HG03432 (cell line): Measurements from ENCODE around the gene DAP.
"Not testable (repeated sequence)": the region's sequence is repeated elsewhere in the genome, so short reads cannot be mapped to it uniquely, and the experiment has no call there.

Source experiments
- ATAC-seq: cut with Tn5 transposase; IDR thresholded peaks from one replicate; pipeline ENCODE4 v1.9.1; 2021; ENCODE audit warnings: mild to moderate bottlenecking, moderate library complexity; ENCODE audit not compliant: unreplicated experiment

DAP gene

DNA sequence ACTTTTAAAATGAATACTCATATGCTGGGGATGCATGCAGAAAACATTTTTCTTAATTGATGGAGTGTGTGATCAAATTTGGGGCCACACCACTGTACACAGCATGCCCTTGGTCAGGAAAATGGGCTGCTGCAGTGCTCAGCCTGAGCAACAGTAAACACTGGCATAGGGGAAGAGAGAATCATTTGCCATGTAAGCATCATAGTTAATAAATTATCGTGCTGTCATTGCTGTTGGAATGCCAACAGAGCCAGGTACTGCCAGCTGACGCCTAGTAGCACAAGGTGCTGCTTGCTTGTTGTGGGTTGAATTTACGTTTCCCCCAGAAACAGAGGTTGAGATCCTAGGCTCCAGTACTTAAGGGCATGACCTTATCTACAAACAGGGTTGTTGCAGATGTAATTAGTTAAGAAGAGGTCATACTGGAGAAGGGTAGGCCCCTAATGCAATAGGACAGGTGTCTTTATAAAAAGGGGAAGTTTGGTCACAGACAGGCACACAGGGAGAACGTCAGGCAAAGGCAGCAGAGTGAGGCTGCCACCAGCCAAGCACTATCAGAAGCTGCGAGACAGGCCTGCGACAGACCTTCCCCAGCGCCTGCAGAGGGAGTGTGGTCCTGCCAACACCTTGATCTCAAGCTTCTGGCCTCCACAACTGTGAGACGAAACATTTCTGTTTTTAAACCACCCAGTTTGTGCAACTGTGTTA is 25.3 kb downstream of the DAP start:
- peak; percentile 82 for ATAC-seq

DNA sequence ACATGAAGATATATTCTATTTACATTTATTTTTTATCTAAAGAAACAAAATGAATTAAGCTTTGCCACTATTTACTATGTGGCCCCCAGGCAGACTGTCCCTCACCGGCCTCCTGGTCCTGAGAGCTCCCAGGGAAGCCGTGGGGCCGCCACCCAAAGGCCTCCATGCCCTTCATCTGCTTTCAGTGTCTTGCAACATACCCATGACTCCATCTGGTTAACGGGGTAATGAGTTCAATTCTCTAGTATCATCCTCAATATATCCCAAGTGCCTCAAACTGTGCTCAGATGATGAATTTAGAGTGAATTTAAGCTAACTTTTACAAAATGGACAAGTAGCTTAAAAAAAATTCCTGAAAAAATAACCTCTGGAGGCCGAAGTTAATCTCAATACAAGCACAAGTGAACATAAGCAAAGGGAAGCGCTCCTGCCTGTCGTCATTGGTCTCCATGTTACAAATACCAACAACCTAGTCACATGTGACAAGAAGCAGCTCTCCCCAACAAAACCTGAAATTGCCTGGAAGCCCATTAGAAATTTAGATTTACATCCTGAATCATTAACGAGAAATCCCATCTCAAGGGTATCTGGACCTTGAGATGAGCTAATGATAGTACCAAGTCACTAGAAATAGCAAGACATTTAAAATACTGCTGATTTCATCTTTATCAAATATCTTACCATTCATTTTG is 26.1 kb downstream of the DAP start:
- no peak for ATAC-seq

DNA sequence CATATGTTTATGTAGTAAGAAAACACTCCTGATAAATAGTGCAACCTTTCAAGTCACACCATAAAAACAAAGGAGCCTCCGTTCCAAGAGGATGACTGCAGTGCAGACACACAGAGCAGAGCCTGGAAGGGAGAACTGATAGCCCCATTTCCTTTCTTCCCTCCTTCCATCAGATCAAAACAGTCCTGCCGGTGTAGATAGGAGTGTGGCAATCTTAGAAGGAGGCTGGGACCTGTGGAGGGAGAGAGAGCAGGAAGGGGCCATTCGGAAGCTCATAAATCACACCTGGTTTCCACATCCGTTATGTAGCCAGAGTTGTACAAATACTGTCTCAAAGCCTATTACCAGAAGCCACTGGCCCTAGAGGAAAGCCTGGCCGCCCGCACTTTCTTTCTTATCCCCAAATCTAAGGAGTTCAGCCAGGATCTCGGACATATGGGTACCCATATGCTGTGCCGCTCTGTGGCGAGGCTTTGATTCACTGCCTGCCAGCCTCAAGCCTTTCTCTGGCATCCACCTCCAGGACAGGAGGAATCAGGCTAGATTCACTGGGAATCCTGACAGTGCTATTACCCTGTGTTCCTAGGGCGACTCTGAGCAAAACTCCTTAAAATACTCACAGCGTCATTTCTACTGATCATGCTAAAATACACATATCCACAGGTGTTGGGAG is 26.9 kb downstream of the DAP start:
- no peak for ATAC-seq

DNA sequence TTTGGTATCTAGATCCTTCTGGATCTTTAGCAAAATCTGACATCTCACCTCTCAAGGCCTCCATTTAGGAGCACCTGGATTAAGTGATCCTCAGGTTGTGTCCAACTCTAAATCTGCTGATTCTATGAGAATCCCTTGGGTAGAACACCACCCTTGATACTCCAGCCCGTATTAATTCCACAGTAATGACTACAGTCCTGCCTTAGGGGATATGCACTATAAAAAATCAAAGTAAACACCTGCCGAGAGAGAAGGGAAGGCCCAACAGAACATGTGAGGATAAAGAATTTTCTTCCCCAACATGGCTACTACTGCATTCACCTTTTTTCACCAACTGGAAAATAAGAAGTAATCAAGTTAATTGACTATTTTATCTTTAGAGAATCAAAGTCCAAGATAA is 27.6 kb downstream of the DAP start:
- peak; percentile 1 for ATAC-seq

DNA sequence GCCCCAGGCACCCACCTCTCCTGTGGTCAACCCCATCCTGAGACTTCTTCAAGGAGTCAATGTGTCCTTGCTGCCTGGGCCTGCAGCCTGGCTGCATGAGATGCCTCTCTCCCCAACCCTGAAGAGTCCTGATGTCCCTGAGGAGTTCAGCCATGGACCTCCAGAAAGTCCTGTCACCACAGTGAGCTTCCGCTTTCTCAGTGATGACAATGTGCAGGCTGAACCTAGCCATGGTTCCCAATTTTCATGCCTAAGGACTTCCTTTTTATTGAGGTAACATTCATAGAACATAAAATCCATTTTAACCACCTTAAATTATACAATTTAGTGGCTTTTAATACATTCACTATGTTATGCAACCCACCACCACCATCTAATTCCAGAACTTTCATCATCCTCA is 29.1 kb downstream of the DAP start:
- ATAC-seq = no peak

DNA sequence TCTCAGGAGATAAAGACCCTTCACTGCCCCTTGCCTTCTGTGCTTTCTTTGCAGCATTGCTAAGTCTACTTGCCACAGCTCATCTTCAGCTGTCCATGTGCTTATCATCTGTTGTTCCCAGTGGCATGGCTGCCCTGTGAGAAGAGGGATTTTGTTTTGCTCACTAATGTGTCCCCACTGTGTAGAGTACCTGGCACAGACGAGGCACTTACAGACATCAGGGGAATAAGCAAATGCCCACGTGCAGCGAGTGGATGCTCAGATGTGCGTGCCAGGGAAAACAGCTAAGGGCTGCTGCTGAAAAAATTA is 31.0 kb downstream of the DAP start:
- no peak for ATAC-seq

DNA sequence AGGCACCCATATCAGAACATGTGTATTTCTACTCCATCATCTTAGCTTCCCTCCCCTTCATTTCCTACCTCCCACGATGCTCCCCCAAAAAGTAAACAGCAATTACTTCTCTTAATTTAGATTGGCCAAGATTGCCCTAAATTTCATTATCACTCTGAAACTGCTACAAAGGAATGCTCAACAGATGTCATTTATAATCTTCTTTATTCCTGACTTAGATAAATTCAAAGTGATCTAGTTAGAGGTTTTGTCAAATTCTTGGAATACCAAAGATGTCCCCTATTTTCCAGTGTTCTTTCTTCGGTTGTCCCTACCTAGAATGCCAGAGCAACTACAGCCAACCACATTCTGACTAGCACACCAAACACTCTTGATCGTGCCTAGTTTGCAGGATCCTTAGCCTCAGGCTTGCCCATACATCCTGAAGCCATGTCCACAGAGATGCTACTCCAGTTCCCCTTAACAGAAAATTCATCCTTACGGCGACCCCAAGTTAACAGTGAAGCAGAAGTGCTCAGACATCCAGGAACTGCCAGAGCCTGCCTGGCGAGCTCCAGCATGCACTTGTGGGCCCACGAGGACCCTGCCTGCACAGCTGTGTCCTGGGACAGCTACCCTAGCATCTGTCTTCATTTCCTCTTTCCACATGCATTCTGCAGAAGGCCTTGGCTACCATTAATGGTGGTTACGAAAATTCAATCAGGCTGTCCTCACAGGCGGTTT is 31.6 kb downstream of the DAP start:
- no peak for ATAC-seq

DNA sequence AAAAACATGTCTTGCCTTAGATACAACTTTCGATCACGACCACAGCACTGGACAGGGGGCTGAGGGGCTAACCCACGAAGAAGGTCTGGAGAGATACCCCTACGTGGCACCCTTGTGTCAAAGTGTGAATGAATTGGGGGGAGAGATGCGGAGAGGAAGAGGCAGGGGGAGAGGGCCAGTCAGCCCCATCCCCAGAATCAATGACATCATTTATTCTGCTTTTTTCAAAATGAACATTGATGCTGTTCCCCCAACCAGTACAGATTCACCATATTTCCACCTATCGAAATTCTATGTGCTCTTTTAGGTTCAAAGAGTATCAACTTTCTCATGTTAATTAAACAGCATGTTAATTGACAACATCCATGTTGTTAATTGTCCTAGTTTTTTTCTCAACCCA is 32.4 kb downstream of the DAP start:
- ATAC-seq = no peak

DNA sequence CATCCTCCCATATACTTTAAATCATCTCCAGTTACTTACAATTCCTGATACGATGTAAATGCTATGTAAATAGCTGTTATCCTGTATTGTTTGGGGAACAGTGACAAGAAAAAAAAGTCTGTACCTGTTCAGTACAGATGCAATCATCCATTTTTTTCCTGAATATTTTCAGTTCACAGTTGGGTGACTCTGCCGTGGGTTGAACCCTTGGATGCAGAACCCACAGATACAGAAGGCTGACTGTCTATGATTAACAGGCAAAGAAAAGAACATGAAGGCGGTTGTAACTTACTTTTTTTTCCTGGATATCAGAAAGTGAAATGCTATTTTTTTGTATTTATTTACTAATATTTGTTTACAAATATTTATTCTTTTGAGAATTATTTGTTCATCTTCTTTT is 33.2 kb downstream of the DAP start:
- no peak for ATAC-seq

DNA sequence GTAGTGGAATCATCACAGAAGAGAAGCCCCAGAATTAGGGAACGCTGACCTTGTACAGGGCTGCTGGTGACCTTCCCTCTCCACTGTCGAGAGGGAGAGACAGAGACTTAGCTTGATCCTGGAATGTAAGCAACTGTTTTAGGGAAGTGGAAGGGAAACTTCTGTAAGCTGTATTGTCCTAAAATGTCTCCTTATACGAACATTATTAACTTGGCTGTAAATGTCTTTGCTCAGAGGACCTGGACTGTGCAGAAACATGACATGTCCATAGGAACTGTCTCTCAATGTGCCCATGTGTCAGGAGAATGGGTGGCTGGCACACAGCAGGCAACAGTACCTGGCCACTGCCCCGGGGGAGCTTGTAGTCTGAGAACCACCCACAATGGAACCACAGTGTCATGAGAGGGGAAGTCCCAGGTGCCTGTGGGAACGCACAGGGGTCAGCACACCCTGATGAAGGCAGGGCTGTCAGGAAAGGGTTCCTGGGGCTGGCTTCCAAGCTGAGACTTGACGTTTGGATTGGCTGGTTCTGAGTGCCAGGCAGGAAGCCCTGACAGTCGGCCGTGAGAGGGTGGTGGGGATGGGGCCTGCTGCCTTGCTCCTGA is 34.0 kb downstream of the DAP start:
- peak; percentile 94 for ATAC-seq

DNA sequence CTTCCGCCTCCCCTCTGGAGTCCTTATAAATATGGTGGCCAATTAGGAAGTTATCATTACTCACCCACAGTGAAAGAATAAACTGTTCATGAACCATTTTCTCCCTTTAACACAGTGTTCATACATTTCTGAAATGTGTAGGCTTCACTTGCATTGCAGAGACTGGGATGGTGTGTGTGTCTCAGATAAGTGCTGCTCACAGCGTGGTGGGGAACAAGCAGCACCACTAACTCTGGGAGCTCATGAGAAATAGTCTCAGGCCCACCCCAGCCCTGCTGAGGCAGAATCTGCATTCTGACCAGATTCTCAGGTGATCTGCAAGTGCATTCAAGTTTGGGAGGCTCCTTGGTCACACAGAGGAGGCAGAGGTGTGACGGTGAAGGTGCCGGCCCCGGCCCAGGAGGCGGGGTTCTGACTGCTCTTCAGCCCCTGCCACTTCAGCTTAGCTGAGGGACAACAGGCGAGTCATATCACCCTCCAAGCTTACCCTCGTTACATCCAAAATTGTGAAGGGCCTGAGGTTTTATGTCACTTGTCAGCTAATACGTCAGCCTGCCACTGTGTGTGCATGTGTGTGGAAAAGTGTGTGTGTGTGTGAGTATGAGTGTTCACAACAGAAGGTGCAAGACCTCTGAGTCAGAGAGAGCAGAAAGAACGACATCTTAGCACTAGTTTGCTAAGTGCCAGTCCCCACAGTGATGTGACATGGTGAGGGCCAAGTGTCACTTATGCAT is 34.7 kb downstream of the DAP start:
- peak; percentile 17 for ATAC-seq

DNA sequence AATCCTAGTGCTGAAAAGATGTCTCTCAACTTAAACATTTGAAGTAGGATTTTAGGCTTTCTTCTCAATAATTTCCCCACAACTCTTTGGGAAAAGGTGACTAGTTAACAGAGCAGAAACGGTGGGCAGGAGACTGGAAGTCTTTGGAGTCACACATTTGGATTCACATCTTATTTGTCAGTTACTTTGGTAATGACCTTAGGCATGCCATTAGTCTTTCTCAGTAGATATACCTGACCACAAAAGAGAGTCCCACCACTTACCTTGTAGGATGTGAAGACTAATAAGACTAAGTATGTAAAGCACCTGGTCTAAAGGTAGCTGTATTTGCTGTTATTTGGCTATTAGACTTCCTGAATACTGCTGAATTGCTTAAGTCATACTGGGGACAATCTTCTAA is 35.4 kb downstream of the DAP start:
- no peak for ATAC-seq

DNA sequence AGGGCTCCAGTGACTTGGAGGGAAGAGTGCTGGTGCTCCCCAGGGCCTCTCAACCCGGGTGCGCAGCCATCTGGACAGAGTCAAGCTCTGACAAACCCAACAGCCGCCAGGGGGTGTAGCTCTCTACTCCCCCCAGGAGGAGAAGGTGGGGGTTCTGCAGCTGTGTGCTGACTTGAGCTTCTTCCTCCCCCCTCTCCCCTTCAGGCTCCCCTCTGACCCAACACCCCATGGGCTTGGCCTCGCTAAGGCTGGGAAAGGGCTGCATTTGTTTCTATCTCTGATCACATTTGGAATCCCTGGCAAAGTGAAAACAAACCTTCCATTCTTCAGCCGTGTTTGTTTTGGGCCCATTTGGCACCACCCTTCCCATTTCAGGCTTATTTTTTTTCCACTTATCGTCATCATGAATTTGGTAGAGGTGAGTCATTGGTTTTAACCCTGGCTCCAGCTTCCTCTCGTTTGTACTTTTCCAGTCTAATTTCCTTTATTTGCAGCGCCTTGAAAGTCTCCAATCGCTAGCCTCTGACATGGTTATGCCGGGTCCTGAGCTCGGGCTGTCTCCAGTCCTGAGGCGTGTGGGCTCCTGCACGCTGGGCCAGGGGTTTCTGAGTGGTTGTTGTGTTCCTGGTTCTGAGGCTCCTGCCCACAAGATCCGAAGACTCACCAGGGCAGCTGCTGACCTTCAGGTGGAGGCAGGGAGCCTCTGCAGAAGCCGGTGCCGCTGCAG is 36.1 kb downstream of the DAP start:
- no peak for ATAC-seq

DNA sequence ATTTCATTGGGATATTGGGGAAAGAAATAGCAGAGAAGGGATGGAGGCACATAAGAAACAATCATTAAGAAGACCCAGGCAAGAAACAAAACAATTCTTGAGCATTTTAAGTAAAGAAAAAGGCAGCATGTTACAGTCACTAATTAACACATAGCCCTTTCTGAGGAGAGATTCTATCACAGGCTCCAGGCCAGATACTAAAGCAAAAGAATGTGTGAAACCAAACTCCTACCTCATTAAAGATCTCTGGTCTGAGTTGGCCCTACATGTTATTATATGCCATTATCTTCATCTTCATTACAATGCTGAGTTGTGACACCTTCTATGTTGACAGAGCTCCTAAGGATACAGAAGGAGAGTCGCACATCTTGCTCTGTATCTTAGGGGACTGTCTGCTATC is 37.5 kb downstream of the DAP start:
- ATAC-seq = no peak

DNA sequence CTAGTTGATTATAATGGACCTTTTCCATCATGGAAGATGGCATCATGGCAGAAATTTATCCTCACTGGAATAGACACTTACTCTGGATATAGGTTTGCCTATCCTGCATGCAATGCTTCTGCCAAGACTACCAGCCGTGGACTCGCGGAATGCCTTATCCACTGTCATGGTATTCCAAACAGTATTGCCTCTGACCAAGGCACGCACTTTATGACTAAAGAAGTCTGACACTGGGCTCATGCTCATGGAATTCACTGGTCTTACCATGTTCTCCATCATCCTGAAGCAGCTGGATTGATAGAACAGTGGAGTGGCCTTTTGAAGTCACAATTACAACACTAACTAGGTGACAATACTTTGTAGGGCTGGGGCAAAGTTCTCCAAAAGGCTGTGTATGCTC is 40.3 kb downstream of the DAP start:
- ATAC-seq = not testable (repeated sequence)

DNA sequence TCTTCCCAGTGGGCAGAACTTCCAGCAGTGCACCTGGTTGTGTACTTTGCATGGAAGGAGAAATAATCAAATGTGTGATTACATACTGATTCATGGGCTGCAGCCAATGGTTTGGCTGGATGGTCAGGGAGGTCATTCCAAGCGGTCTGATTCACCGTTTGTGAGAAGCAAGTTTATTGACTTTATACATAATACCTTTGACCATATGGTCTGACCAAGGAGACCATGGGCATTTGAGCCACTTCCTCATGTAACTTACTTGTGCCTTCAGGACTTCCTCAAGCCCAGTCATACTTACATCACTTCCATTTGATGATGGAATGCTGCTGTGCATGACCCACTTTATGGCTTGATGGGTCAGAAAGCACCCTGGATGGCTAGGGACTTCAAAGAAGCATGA is 41.1 kb downstream of the DAP start:
- ATAC-seq = no peak

DNA sequence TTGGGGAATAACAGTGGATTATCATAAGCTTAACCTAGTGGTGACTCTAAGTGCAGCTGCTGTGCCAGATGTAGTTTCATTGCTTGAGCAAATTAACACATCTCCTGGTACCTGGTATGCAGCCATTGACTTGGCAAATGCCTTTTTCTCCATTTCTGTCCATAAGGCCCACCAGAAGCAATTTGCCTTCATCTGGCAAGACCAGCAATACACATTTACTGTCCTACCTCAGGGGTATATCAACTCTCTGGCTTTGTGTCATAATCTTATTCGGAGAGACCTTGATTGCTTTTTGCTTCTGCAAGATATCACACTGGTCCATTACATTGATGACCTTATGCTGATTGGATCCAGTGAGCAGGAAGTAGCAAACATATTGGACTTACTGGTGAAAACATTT is 42.4 kb downstream of the DAP start:
- ATAC-seq = not testable (repeated sequence)

DNA sequence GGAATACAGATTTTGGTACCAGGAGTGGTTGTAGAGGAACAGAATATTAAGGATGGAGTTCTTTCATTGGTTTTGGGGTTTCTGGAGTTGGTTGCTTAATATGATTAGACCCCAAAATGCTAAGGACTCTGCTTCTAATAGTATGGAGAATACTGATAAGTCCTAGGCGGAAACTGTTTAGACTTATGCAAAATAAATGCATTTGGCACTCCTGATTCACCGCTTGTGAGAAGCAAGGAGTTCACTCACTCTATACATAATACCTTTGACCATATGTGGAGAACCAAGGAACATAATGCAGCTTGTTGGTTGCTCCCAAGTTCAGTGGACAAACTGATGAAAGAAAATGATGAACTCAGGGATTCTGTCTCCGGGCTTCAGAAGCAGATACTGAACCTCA is 44.2 kb downstream of the DAP start:
- not testable (repeated sequence) for ATAC-seq

DNA sequence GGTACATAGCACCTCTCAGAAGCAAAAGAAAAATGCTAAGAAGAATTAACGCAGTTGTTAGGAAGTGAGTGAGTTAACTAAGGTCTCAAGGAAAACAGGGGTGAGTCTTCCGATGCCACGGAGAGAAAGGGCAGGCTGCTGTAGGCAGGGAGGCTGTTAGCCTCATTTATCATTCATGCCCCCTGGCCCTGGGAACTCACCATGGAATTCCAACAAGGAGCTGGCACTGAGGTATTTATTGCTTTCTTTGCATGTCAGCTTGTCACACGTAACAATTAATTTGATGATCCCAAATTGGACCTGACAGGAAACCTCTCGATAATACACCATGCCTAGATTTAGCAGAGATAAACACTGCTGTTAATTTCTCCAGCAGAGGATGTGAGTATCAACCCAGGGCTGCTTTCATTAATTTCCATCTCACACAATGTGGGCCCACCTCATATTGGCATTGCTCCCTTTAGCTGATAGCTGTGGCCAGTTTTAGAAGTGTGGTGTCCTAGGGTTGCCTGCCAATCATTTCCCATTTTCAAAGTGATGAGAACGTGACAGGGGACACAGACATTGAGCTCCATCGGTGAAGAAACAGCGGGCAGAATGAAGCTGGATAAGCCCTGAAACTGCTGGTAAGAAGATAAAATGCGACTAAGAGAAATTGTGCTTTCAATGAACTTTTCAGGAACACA is 45.3 kb downstream of the DAP start:
- no peak for ATAC-seq
